ENCODE results near the gene EXD2.
A peak's percentile ranks its signal among the peaks of the same experiment; 100 is the strongest.
"Not testable (repeated sequence)": the region's sequence is repeated elsewhere in the genome, so short reads cannot be mapped to it uniquely, and the experiment has no call there.

EXD2 gene

GRCh38 chr14:69207435-69208041 lies 16.2 kb downstream of the EXD2 start:
- DNase-seq = no peak

- DNase-seq = no peak
Measured at GRCh38 chr14:69208666-69209065, 17.4 kb downstream of the EXD2 start.

GRCh38 chr14:69214393-69214792 lies 23.1 kb downstream of the EXD2 start:
- DNase-seq = no peak

- not testable (repeated sequence) for DNase-seq
Measured at GRCh38 chr14:69217663-69218062, 26.4 kb downstream of the EXD2 start.

- DNase-seq = no peak
Measured at GRCh38 chr14:69224946-69225345, 33.6 kb downstream of the EXD2 start.

- DNase-seq = no peak
Measured at GRCh38 chr14:69226178-69226577, 34.9 kb downstream of the EXD2 start.

- no peak for DNase-seq
Measured at GRCh38 chr14:69226736-69227135, 35.4 kb downstream of the EXD2 start.

- no peak for DNase-seq
Measured at GRCh38 chr14:69231486-69231885, 40.2 kb downstream of the EXD2 start.

GRCh38 chr14:69232388-69232787 lies 41.1 kb downstream of the EXD2 start:
- no peak for DNase-seq

GRCh38 chr14:69234106-69234505 lies 42.8 kb downstream of the EXD2 start:
- DNase-seq = no peak

GRCh38 chr14:69235708-69236107 lies 44.4 kb downstream of the EXD2 start:
- no peak for DNase-seq

- no peak for DNase-seq
Measured at GRCh38 chr14:69237142-69237541, 45.8 kb downstream of the EXD2 start.

- no peak for DNase-seq
Measured at GRCh38 chr14:69237584-69237983, 46.3 kb downstream of the EXD2 start.

GRCh38 chr14:69238883-69239282 lies 47.6 kb downstream of the EXD2 start:
- no peak for DNase-seq

- no peak for DNase-seq
Measured at GRCh38 chr14:69240527-69241173, 49.4 kb downstream of the EXD2 start.

GRCh38 chr14:69241577-69241976 lies 50.3 kb downstream of the EXD2 start:
- DNase-seq = no peak

- peak; percentile 38 for DNase-seq
Measured at GRCh38 chr14:69242311-69243224, 51.3 kb downstream of the EXD2 start.

- DNase-seq = no peak
Measured at GRCh38 chr14:69244946-69245345, 53.6 kb downstream of the EXD2 start.

GRCh38 chr14:69246331-69246730 lies 55.0 kb downstream of the EXD2 start:
- no peak for DNase-seq

GRCh38 chr14:69247676-69248440 lies 56.6 kb downstream of the EXD2 start:
- peak; percentile 36 for DNase-seq

- DNase-seq = no peak
Measured at GRCh38 chr14:69249603-69250002, 58.3 kb downstream of the EXD2 start.

GRCh38 chr14:69252851-69253250 lies 61.6 kb downstream of the EXD2 start:
- no peak for DNase-seq

- no peak for DNase-seq
Measured at GRCh38 chr14:69259168-69259526, 67.8 kb downstream of the EXD2 start.
